OCI-LY3 (cell line): ENCODE results near the gene LCE1F.

ENCODE experiments used
- EZH2phosphoT487 ChIP-seq: fragments of 200-600 bp; shearing (Covaris generic); IDR thresholded peaks from 2 replicates; pipeline ENCODE4 v1.6.1; 2018; ENCODE audit warnings: antibody characterized with exemption, mixed run types, low read depth
- TF ChIP-seq, protein P1 (sequence below): fragments of 200-600, 300-600 bp; sonication (generic); IDR thresholded peaks from 2 replicates; pipeline ENCODE4 v1.5.1; 2014; ENCODE audit warnings: antibody characterized with exemption, low read length, low read depth

GRCh38 chr1:152760551-152761190, 14.3 kb upstream of the LCE1F start:
- TF ChIP-seq, protein P1, sequence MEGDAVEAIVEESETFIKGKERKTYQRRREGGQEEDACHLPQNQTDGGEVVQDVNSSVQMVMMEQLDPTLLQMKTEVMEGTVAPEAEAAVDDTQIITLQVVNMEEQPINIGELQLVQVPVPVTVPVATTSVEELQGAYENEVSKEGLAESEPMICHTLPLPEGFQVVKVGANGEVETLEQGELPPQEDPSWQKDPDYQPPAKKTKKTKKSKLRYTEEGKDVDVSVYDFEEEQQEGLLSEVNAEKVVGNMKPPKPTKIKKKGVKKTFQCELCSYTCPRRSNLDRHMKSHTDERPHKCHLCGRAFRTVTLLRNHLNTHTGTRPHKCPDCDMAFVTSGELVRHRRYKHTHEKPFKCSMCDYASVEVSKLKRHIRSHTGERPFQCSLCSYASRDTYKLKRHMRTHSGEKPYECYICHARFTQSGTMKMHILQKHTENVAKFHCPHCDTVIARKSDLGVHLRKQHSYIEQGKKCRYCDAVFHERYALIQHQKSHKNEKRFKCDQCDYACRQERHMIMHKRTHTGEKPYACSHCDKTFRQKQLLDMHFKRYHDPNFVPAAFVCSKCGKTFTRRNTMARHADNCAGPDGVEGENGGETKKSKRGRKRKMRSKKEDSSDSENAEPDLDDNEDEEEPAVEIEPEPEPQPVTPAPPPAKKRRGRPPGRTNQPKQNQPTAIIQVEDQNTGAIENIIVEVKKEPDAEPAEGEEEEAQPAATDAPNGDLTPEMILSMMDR: no peak
- TF ChIP-seq EZH2phosphoT487: no peak
